Activated CD4-positive, alpha-beta T cell treated with anti-CD3 and anti-CD28 coated beads for 48 hours (primary cell): ENCODE measurements around the gene PMM2.

ENCODE experiments used
- DNase-seq: peaks from one replicate; pipeline ENCODE4 v3.0.0-alpha.2; 2020

The PMM2 gene

DNA sequence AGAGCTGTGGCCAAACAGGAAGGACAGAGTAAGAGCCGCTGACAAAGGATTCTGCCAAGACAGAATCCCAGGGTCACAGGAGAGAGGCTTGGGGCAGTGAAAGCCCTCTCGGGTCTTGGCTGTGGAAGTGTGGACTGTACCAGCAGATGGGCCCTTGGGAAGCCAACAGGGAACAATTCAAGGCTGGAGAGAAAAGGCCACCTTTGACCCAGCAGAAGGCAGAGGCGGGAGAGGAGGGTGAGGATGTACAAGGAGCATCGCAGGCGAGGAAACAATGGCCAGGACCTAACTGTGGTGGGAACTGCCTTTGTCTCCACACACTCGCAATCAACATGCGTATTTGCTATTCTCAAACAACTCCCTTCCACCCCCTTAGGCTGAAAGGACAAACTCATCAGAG, 55.5 kb downstream of the PMM2 start:
- DNase-seq: no peak

DNA sequence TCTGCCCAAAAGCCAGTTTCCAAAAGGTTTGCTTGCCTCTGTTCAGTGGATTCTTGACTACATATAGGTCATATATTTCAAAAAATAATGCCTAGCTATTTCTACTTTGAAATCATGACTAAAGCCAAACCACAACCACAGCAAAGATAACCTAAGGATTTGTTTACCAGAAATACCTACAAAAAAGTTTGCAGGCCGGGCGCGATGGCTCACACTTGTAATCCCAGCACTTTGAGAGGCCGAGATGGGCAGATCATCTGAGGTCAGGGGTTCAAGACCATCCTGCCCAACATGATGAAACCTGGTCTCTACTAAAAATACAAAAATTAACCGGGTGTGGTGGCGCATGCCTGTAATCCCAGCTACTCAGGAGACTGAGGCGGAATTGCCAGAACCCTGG, 56.0 kb downstream of the PMM2 start:
- no peak for DNase-seq

DNA sequence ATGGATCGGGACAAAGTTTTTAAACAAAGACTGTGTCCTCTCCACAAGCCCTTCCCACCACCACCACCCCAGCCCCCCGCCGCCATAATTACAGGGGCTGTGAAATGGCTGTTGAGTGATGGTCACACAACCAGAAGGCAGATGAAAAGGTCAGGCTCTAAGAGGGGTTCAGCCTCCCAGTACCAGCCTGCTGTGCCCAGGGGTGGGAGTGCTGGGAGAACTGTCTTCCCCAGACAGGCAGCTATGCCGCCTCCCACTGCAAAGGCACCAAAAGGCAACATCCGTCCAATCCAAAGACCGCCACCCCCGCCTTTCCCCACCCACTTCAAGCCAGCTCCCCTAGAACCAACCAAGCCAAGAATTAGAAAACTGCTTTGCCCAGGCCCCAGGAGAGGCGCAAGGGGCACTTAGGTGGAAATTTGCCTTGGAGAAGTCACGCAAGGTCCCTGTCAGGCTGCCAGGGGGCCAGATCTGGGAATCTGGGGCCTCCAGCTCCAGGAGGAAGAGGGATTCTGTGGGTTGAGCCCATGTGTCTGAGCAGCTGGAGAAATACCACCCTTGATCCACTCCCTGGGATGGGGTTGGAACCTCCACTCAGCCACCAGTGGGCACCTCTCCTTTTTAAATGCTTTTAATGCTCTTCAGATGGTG, 56.8 kb downstream of the PMM2 start:
- no peak for DNase-seq

DNA sequence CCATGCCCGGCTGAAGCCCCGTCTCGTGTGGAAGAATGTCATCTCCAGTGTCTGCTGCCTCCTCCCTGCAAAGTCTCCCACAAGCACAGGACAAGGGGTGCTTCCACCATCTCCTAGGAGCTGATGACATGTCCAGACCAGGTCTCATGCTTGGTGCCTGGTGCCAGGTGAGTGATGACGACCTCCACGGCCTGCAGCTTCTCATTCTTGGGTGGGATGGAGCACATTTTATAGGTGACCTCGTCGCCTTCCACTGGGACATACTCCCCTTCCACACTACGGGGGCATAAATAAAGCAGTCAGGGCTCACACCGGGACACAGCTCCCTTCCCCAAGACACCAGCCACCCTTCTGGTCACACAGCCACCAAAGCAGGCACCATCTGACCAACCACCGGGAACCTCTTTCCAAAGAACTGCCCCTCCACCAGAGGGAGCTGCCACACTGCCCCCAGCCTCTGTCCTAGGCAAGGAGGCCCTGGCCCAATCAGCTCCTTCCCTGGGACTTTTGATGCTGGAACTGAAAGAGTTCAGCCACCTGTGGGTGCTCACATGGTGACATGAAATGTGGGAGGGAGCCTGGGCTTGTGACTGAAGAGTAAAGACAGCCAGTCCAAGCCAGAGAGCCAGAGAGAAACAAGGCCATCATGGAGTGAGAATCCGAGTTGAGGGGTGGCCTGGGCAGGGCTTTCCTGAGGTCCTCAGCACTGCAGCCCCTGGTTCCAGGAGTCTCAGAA, 57.6 kb downstream of the PMM2 start:
- DNase-seq: no peak

DNA sequence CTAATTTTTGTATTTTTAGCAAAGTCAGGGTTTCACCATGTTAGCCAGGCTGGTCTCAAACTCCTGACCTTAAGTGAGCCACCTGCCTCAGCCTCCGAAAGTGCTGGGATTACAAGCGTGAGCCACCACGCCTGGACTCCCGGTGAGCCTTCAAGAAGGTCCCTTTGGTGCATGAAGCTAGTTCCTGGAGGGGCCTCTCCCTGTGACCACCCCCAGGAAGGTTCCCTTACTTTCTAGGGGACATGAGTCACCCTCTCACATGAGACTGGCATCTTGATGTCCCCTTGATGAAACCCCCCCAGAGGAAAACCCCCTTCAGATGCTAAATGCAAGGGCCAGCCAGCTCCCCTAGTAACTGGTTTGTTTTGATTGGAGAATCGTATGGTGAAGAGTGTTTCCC, 58.3 kb downstream of the PMM2 start:
- DNase-seq: no peak

DNA sequence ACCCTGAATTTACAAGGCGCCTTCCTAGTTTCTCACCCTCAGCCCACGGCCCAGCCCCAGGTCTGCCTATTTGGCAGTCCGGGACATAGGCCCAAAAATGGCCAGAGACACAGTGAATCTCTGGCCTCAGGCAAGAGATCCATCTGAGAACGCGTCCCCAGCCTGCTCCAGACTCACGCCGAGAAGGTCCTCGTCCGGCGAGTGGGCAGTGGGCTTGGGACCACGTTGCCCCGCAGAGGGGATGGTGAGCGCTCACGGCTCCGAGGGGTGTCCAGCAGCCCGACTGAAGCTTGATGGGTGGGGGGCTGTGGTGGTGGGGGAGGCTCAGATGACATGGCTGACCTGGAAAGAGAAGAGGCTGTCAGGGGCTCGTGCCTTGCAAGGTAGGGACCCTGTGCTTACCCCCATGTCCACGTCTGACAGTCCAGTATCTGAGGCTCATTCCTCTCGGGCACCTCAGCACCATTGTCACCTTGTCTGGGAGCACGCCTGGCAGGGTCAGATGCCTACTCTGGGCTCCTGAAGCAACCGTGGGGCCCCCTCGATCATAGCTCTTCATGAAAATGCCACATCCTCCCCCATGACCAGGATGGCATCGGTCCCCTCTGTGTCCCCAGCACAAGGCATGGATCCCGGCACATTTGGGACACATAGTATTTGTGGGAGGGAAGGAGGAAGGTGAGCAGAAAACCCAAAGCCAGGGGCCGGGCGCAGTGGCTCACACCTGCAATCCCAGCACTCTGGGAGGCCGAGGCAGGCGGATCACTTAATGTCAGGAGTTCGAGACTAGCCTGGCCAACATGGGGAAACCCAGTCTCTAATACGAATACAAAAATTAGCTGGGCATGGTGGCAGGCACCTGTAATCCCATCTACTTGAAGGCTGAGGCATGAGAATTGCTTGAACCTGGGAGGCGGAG, 61.6 kb downstream of the PMM2 start:
- DNase-seq: no peak

DNA sequence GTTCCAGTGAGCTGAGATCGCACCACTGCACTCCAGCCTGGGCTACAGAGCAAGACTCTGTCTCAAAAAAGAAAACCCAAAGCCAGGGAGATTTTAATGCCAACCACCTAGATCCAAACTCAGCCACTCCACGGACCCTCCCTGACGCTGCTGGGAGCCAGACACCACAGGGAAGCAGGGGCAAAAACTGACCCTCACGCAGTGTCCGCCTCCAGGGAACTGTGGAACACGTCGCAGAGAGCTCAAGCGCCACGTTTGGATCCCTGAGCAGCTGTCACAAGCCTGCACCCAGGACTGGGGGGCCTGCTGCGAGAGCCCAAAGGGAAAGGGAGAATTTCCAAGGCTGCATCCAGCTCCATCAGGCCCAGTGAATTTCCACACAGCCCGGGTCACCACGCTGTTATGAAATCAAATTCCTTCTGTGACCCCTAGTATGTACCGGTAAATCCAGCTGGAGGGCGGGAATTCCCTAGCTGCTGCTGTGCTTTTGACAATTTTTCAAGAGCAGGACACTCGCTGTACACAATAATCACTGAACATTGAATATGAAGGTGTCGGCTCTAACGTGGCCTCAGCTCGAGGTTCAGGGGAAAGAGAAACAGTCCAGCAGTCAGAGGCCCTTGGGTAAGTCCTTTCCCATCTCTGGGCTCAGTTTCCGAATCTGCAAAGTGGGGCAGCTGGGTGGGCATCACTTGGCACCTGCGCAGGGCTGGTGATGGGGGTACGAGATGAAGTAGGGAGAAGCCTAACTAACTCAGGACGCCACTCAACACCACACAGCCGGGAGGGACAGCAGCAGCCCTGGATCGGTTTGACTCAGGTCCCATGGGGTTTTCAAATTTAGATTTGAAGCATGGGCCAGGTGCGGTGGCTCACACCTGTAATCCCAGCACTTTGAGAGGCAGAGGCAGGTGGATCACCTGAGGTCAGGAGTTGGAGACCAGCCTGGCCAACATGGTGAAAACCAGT, 62.6 kb downstream of the PMM2 start:
- no peak for DNase-seq

DNA sequence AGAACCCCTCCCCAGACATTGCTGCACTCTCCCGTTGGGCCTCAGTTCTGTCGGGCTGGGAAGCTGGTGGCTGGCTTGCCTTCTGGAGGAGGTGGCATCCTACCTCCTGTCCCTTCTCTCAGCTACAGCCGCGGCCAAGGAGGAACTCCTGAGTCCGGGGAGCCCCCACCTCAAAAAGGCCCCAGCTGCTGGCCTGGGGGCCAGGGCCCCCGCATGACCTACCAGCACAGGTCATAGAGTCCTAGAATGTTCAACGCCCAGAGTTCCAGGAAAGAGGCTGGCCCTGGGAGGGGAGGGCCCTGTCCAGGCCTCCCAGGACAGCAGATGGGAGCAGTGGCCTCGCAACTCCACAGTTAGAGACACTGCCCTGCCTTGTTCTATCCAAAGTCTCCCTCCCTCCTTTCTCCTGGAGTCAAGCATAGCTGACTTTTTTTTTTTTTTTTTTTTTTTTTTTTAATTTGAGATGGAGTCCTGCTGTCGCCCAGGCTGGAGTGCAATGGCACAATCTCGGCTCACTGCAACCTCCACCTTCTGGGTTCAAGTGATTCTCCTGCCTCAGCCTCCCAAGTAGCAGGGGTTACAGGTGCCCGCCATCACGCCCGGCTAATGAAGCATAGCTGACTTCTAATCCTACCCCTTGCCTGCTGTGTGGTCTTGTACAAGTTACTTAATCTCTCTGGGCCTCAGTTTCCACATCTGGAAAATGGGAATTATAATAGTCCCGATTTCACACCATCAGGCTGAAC, 64.1 kb downstream of the PMM2 start:
- no peak for DNase-seq

DNA sequence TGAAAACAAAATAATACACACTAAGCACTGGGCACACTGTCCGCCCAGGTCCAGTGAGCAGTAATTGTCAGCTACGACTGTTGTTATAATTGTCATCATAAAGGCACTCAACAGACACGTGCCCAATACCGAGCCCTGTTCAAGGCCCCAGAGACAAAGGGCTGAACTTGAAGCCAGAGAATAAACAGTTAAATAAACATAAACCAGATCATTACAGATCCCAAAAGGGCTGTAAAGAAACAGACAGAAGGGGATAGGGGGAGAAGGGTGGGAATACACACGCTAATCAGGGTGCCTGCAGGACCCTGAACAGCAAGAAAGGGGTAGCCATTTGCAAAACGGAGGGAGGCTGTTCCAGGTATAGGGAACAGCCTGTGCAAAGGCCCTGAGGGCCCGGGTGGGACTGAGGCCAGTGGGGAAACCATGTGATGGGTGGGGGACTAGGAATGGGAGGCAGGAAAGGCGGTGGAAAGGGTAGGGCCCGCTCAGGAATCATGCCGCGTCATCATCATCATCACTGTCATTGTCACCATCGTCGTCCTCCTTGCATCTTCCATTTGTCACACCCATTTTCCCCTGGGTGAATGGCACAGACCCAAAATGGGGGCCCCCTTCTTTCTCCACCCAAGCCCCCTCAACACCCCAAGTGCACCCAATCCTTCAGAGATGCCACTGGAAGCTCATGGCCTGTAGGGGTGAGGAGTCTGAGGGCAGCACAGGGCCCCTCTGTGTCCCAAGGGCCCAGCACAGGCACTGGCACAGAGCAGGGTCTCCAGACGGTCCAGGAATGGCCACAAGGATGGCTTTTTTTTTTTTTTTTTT, 64.9 kb downstream of the PMM2 start:
- no peak for DNase-seq

DNA sequence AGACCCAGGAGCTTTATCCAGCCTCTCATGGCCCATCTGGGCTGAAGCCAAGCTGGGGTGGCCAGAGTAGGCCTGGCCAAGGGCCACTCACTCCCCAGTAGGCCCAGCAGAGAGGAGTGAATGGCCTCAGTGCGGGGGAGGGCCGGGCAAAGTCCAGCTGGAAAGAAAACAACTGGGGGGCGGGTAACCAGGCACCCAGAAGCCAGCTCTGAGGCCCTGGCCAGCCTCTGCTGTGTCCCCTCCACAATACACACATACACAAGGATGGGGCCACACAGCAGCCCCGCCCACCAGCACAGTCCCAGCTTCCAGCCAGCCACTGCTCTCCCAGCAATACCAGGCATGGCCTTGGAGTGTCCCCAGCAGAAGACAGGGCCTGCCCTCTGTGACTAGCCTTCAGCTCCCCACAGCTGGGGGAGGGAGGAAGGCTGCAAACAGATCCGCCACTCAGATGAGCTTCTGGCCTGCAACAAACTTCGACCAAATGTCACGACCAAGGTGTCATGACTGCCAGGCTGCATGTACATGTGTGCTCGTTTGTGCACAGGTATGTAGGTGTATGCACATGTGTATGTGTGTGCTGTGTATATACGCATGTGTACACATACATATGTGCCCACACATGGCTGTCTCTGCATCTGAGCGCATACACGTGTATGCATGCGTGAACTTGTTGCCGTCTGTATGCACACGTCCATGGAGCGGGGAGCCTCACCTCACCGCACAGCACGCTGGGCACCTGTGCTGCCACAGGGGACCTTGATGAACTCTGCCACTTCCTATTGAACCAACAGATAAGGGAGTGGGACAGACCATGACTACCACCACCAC, 66.2 kb downstream of the PMM2 start:
- DNase-seq: no peak

DNA sequence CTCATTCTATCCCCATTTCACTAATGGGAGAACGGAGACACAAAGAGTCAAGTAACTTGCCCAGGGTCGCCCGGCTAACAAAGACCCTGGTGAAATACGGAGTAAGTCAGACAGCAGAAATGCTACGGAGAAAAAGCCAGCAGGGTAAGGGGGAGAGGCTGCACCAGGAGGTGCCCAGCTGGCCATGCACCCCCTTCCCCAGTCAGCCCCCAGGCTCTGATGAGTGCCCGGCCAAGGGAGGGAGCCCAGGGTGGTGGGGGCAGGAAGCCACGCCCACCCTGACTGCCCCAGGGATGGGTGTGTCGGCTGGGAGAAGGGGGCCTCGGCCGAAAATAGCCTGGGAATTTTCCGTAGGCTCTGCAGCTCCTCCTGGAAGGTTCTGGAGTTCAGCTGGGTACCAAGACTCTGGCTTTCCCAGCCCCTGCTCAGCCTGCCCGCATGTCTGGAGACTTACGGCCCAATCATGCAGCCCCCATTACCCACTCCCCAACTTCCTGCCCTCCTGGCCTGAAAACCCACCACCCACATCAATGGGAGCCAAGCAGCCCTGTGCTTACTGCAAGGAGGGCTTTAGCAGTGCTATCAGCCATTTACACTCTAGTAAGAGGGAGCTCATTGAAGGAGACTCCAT, 67.0 kb downstream of the PMM2 start:
- DNase-seq: no peak

DNA sequence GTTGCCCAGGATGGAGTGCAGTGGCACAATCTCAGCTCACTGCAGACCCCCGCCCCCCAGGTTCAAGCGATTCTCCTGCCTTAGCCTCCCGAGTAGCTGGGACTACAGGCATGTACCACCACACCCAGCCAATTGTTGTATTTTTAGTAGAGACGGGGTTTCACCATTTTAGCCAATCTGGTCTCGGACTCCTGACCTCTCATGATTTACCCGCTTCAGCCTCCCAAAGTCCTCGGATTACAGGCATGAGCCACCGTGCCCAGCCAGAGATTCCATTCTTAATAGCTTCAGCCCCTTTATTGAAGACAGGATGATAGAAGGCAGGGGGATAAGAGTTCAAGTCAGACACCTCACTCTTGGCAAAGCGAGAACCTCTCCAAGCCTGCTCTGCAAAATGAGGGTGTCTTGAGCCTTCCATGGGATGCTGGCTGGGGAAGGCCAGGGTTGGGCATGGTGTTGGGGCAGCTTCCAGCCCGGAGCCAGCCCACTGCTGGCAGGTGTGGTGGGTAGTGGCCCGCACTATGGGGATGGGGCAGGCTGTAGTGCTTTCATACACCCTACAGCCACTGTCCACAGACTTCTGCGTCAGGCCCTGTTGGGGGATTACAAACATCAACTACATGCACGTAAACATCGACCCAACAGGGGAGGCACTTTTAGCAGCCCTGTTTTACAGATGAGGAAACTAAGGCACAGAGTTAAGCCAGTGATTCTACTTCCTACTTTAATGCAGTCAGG, 67.7 kb downstream of the PMM2 start:
- no peak for DNase-seq

DNA sequence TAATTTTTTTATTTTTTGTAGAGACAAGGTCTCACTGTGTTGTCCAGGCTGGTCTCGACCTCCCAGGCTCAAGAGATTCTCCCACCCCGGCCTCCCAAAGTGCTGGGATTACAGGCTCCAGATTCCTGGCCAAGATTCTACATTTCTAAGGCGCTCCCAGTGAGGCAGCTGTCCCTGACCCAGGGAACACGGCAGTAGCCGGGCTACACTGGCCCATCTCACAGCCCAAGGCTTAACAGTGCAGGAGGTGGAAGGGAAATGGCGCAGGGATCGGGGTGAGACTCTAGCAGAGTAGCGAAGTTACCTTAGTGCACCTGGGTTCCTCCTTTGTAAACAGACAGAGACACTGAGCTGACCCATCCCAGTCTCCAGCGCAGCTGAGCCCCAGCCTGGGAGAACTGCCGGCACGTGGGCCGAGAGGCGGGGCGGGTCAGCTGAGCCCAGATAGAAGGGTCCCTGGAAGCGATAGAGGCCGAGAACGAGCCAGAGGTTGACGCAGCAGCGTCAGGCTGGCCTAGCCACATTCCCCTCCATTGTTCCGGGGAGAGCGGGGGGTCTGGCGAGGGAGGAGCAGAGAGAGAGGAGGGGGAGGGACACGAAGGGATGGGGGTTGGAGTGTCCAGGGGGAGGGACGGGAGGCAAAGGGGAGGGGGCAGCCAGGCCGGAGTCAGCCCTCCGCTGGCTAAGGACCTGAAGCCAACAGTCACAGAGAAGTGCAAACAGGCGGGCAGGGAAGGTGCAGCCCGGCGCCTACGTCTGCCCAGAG, 68.7 kb downstream of the PMM2 start:
- no peak for DNase-seq

DNA sequence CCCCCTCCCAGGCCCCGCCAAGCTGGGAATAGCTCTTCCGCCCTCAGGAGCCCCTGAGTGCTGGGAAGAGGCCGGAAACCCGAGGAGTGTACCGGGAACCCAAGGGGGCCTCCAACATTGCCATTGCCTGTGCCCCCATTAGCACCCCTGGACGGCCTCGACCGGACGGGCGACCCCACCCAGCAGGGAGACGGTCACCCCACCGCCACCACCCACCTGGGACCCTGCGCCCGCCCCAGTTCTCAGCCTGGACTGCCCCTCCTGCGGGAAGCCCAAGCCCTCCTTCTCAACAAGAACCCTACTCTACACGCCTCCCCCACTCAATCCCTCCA, 69.2 kb downstream of the PMM2 start:
- no peak for DNase-seq

DNA sequence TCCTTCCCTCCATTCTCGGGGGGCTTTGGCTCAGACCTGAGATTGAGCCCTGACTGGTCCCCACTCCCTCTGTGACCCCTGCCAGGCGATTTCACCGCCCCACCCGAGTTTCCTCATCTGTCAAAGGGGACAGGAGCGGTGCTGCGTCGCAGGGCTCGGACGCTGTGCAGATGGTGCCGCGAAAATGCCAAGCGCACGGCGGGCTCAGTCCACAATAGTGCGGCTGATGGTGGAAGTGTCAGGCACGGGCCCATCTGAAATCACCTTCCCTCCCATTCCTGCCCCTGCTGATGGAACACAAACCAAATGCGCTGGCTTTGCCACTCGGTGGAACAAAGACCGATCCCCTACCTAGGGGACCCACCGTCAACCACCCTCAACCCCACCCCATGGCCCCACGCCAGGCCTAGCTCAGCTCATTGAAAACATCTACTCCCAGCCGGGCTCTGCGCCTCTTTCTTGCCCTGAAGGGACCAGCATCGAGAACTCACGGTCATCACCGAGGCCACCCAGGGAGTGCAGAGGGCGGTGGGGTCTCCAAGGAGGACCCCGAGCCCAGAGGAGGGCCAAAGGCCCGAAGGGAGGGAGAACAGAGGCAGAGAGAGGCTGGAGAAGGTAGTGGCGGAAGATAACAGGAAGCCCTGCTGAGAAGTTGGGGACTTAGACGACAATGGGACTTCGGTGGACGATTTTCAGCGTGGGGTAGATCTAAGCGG, 69.7 kb downstream of the PMM2 start:
- peak; percentile 45 for DNase-seq

DNA sequence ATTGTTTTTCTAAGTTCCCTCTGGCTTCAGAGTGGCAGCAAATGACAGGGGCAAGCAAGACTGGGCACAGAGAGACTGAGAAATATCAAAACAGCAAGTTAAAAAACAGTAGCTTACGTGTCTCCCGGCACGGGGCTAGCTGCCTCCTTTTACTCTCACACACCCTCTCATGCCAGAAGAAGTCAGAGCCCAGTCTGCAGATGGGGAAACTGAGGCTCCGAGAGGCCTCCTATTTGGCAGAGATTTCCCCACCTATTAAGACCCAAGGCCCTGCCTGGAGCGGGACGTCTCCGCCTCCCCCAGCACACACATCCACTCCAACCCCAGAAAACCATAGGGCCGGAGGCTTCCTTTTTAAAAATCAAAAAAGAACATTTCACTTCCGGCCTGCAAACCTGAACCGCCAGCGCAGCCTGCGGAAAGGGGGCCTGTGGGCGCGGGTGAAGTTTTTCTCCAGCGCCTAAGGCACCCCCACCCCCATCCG, 70.3 kb downstream of the PMM2 start:
- peak; percentile 36 for DNase-seq
